Measurements from ENCODE around the gene LRRC27.

DNA sequence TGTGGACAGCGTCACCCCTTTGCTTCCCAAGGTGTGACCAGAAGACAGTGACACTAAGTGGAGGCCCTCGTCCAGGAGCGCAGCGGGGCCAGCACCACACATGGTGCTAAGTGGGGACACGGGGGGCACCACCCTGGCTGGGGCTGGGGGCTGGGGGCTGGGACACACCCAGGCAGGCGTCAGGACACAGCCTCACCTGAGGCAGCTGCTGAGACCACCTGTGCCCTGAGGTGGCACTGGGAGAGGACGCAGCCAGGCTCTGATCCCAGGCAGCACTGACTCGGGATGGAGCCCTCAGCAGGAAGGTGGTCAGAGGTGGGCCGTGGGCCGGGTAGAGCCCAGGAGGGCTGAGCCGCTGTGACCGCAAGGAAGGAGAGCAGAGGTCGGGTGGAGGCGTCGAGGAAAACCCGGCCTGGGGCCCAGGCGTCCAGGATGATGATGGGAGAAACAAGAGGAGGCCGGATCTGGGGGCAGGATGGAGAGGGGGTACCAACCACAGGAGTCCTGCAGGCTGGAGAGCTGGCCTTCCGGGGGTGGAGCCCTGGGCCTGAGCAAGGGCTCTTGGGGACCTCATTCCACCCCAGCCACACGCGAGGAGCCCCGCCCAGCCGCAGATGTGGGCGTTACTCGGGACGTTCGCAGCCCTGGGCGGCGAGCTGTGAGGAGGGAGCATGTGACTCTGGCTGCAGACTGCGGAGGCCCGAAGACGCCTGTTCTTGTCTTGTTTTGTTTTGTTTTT lies 22.5 kb downstream of the LRRC27 start:
- TF ChIP-seq CTCF (IDR thresholded peaks at IDR 0.05; ENCODE audit: low read length), result no peak
- TF ChIP-seq EZH2 (IDR thresholded peaks at IDR 0.05; ENCODE audit: borderline replicate concordance, low read length), result no peak

Data from OCI-LY1 (cell line).